Skin epidermis (tissue), 12 donors: ENCODE data around the gene BMP8A.
"Not testable (repeated sequence)": the region's sequence is repeated elsewhere in the genome, so short reads cannot be mapped to it uniquely, and the experiment has no call there.

Experiments
- H3K27ac ChIP-seq, 21 experiments: fragments of 200-600 bp; sonication (generic) in 11 of 21; one replicate each; pipeline ENCODE4 v1.5.0; 2020; ENCODE audit warnings: mild to moderate bottlenecking in 3 of 21, inconsistent platforms in 2 of 21, moderate library complexity in 2 of 21
- H3K4me3 ChIP-seq, 7 experiments: fragments of 200-600 bp; sonication (generic) in 2 of 7; one replicate each; pipeline ENCODE4 v1.5.0; 2020; ENCODE audit warnings: inconsistent platforms in 2 of 7, mild to moderate bottlenecking in 2 of 7, moderate library complexity in 1 of 7

BMP8A gene

DNA sequence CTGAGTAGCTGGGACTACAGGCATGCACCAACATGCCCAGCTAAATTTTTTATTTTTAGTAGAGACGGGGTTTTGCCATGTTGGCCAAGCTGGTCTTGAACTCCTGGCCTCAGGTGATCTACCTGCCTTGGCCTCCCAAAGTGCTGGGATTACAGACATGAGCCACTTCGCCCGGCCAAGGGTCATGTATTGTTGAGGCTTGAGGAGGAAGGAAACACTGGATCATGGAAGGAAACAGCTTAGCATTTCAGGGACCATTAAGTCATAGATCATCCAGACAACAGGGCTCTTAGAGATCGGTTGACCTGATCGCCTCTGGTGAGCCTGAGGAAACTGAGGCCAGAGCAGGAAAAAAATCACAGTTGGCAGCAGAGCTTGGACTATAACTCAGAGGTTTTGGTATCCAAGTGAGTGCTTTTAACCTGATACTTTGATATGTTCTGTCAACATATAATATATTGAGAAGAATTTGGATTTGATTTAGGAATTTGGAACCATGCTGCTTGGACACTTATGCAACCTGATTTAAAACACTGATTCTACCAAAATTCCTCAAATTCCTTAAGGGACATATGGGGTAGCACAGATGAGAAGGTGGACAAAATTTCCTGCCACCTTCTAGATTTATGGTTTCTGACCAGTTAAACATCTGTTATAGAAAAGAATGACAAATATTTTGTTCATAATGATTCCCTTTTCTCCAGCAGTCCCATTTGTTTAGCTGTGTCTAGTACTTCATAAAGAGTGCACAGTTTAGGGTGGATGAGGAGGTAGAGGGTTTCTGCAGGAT is 13.1 kb upstream of the BMP8A start:
- Histone ChIP-seq H3K4me3 (no peak overlapping the region), H3K27ac (no peak overlapping the region)

DNA sequence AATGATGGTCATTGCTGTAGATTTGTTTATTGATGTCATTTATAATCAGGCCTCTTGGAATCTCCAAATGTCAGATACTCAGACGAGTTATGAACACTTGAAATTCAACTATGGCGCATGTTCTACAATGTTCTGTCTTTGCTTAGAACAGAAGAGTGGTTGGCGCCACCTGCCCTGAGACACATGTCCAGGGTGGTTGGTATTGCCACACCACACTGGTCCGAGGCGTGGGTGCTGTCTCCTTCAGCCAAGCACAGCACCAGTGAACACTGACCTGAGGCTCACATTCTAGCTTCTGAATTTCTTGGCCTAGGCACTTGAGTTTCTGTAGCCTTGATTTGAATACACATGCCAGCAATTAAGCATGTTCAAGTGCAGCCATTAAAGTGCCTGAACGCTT is 10.1 kb upstream of the BMP8A start:
- H3K27ac ChIP-seq: peak overlapping the region in 1 of 21 experiments; percentile 17
- H3K4me3 ChIP-seq: no peak overlapping the region

- H3K27ac ChIP-seq: no peak overlapping the region
Measured at GRCh38 chr1:39483276-39483675, 8.2 kb upstream of the BMP8A start.

DNA sequence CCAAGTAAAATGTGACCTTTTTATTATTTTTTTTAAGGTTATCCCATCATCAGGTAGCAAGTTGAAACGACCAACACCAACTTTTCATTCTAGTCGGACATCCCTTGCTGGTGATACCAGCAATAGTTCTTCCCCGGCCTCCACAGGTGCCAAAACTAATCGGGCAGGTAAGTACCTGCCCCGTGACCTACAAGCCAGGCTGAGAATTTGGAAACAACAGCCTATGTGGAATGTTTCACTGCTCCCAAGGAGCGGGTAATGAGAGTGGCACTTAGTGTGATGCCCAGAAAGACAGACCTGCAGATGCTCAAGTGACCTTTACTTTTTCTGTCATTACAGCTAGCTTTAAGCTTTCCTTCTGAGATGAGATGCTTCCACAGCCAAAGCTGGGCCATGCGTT is 6.9 kb upstream of the BMP8A start:
- Histone ChIP-seq H3K27ac (no peak overlapping the region), H3K4me3 (no peak overlapping the region)

More at GRCh38 chr1:39483276-39483675, 8.2 kb upstream of the BMP8A start:
- H3K4me3 ChIP-seq: no peak overlapping the region

- H3K4me3 ChIP-seq: no peak overlapping the region
- H3K27ac ChIP-seq: no peak overlapping the region
Measured at GRCh38 chr1:39485046-39485803, 6.2 kb upstream of the BMP8A start.

GRCh38 chr1:39488012-39488545 is 3.4 kb upstream of the BMP8A start:
- H3K4me3 ChIP-seq: no peak overlapping the region
- no peak overlapping the region for H3K27ac ChIP-seq

GRCh38 chr1:39488793-39489566 is 2.5 kb upstream of the BMP8A start:
- no peak overlapping the region for H3K27ac ChIP-seq
- no peak overlapping the region for H3K4me3 ChIP-seq

- no peak overlapping the region for H3K4me3 ChIP-seq
- no peak overlapping the region for H3K27ac ChIP-seq
Measured at GRCh38 chr1:39489567-39490239, 1.7 kb upstream of the BMP8A start.

DNA sequence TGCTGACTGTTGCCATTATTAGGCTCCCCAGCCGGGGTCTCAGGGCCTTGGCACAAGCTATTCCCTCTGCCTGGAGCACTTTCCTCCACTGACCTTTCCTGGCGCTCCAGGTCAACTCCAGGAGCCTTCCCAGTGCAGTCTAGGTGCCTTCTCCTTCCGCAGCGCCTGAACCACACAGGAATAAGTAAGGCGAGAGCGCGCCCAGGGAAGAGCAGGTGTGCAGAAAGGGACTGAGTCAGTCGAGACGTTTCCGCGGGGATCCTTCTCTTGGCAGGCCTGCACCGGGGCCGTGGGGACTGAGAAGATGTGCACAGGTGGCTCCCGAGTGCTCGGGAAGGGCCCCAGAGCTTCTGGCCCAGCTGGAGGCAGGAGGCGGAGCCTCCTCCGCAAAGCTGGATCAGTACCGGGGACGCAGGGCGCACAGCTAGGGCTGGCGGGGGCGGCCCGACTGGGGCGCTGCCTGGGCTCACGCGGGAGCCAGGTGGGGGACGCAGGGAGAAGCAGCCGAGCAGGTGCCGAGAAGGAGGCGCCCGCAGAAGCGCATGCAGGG is 765 bp upstream of the BMP8A start:
- Histone ChIP-seq H3K4me3 (peak overlapping the region; percentile 21 to 46 (median 36)), H3K27ac (no peak overlapping the region)

DNA sequence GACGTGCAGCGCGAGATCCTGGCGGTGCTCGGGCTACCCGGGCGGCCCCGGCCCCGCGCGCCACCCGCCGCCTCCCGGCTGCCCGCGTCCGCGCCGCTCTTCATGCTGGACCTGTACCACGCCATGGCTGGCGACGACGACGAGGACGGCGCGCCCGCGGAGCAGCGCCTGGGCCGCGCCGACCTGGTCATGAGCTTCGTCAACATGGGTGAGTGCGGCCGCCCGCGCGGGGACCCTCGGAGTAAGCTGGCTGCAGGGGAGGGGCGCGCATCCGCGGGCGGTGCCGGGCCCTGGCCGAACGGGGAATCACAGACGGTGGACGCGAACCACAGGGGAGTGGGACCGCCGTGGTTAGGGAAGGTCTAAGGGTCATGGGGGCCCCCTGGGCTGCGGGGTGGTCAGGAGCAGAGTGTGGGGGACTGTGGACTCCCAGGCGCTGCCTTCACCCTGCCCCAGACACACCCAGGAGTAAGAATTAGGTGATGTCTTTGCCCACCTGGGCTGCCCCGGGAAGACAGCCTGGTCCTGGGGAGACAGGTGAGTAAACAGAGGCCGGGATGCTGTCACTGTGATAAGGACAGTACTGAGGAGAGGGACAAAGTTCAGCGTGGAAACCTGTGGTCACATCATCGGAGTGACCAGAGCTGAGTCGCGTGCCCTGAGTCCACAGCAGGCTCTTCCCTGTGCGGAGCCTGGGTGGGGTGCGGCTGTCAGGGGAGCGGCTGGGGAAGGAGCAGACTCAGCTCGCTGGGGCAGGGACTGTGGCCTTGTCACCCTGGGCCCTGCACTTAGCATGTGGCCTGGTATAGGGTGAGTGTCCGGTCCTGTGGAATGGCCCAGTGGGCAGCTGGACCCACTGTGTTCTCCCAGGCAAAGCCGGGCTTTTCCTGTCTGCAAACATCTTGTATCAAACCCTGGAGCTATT is 944 bp downstream of the BMP8A start:
- H3K4me3 ChIP-seq: peak overlapping the region in 3 of 7 experiments; percentile 33 to 45 (median 38)
- not testable (repeated sequence) for H3K27ac ChIP-seq

GRCh38 chr1:39493043-39493810 is 1.8 kb downstream of the BMP8A start:
- not testable (repeated sequence) for H3K27ac ChIP-seq, H3K4me3 ChIP-seq

DNA sequence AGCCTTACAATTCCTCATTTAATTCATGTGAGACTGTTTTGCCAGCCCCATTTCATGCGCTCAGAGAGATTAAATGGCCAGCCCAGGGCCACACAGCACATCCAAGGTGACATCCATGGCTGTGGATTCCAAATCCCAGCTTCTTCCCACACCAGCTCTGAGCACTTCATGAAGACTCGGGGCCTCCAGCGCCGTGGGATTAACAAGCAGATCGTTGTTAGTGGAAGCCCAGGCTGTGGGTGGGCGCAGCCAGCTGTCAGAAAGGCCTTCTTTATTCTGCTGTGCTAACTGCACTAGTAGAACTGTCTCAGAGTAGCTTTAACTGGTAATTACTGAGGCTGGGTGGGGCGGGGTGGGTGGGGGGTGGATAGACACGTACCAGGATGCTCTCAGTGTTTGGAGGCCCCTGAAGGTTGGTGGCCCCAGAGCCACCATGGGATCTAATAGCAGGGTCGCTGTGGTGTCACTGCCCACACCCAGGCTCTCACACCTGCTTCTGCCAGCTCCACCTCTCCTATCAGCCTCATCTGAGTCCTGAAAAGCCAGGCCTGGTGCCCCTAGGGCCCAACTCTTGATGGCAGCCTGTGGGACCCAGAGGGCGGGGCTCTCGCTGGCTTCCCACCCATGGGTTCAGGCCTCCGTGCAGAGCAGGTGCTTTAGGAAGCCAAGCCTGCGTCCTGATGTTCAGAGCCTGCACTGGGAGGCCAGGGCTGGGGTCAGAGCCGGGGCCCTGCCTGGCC is 3.4 kb downstream of the BMP8A start:
- Histone ChIP-seq H3K4me3 (no peak overlapping the region), H3K27ac (no peak overlapping the region)

DNA sequence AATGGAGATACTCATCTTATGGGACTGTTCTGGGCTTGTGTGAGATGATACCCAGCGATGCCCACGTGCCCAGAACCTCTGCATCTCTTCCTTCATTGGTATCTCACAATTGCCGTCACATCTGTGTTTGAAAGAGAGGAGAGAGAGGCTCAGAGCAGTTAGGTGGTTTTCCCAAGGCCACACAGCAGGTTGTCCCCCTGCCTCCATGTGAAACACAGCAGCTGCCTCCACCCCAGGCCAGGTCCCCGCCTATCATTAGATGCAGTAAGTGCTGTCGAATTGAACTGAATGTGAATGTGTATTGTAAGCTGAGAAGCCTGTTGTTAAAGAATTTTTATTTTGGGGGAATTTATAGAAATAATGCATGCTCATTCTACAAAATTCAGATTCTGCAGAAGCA is 5.1 kb downstream of the BMP8A start:
- not testable (repeated sequence) for H3K4me3 ChIP-seq, H3K27ac ChIP-seq

DNA sequence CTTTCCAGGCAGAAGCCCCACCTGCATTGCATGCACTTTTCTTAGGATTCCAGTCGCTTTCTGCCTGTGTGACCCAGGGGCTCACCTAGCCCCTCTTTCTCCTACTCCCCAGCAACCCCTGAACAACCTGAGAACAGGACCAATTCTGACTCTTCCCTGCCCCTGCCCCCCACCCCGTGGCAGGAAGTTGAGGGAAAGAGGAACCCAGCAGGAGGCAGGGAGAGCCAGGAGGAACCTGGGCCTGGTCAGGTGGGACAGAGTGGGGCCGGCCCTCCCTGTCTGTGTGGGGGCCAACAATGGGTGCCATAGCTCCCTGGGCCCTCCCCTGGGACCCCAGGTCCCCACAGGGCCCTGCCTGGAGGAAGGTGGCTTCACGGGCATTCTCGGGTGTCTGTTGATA is 6.1 kb downstream of the BMP8A start:
- Histone ChIP-seq H3K27ac (no peak overlapping the region), H3K4me3 (no peak overlapping the region)

DNA sequence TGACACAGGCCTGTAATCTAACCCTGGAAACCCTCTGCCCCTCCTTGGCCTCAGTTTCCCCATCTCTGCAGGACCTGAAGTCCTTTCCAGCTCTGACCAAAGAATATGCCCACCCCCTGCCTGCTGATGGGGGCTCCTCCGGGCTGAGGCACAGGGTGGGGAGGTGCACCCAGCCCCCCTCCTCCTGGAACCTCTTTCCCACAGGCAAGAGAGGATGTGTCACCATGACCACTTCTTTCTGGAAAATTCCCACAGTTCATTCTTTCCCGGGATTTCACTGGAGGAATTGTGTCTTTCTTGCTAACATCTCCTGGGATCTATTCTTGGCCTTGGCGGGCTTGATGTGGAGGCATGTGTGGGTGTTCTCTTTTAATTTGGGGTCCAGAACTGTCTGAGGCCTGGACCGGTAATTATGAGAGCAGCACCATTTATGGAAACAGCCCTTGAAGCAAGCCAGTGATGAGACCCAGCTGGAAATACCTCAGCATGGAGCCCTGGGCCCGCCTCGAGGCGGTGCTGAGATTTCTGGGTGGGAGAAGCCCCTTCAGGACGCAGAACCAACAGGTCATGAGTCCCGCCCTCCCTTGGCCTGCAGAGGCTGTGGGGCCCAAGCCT is 6.8 kb downstream of the BMP8A start:
- not testable (repeated sequence) for H3K27ac ChIP-seq, H3K4me3 ChIP-seq

GRCh38 chr1:39498821-39499220 is 7.4 kb downstream of the BMP8A start:
- not testable (repeated sequence) for H3K27ac ChIP-seq, H3K4me3 ChIP-seq
